H1 (cell line): ENCODE data around the gene CISH. TPM values are rescaled to one million over a fixed set of nuclear protein-coding genes. Genes with fewer than 3 reads are reported as not detected.

Experiments
- CTCF ChIA-PET: fragments of 300-600 bp; sonication (Branson Sonifier 250); formaldehyde crosslinking; loops from one replicate; lab custom pipeline; 2021; ENCODE audit not compliant: partially characterized antibody; lab: Charles Lee
- POLR2A ChIA-PET: fragments of 300-600 bp; sonication (Branson Sonifier 250); formaldehyde crosslinking; loops from one replicate; lab custom pipeline; 2021; ENCODE audit warnings: inconsistent platforms; ENCODE audit not compliant: partially characterized antibody; lab: Charles Lee
- DNase-seq, 2 experiments: peaks; one replicate each; pipeline versions ENCODE4 v3.0.0 to v3.0.0-alpha.2; 2010 to 2022; ENCODE audit warnings: low spot score in 2 of 2, low read depth in 1 of 2, mixed read lengths in 1 of 2
- FAIRE-seq: peaks from 2 replicates; lab custom pipeline; 2011; peaks lifted over from hg19 to GRCh38; lab: Jason Lieb, UNC
- H2AFZ ChIP-seq: 2 replicates; pipeline ENCODE4 v1.8.1; 2012; ENCODE audit warnings: low read length, inconsistent platforms
- H2AK5ac ChIP-seq: 2 replicates; pipeline ENCODE4 v1.6.1; 2013; ENCODE audit warnings: low read depth, low read length
- H2BK120ac ChIP-seq: replicated peaks from 2 replicates; pipeline ENCODE3; 2013; ENCODE audit warnings: low read depth, low read length, inconsistent platforms
- H2BK12ac ChIP-seq: 2 replicates; pipeline ENCODE4 v1.6.1; 2013; ENCODE audit warnings: low read depth, low read length
- H2BK15ac ChIP-seq: 2 replicates; pipeline ENCODE4 v1.6.1; 2013; ENCODE audit warnings: low read length
- H2BK20ac ChIP-seq: 2 replicates; pipeline ENCODE4 v1.6.1; 2013; ENCODE audit warnings: low read length
- H2BK5ac ChIP-seq: 2 replicates; pipeline ENCODE4 v1.6.1; 2013; ENCODE audit warnings: low read depth, low read length
- H3K14ac ChIP-seq: 2 replicates; pipeline ENCODE4 v1.6.1; 2013; ENCODE audit warnings: inconsistent platforms; ENCODE audit not compliant: insufficient read length
- H3K18ac ChIP-seq: 2 replicates; pipeline ENCODE4 v1.6.1; 2013; ENCODE audit warnings: low read length; ENCODE audit errors: extremely low read depth
- H3K23ac ChIP-seq: 2 replicates; pipeline ENCODE4 v1.6.1; 2013; ENCODE audit warnings: inconsistent platforms; ENCODE audit not compliant: insufficient read length
- H3K23me2 ChIP-seq: 2 replicates; pipeline ENCODE4 v1.6.1; 2013; ENCODE audit warnings: low read depth, low read length
- H3K27ac ChIP-seq: 2 replicates; pipeline ENCODE4 v1.6.1; 2011; ENCODE audit warnings: low read depth, low read length, inconsistent platforms
- H3K27me3 ChIP-seq, 4 experiments: replicated peaks in 1 of 4; 1 replicate in 1 of 4; 2 replicates in 3 of 4; pipeline versions ENCODE4 v1.6.1 to v1.8.1; 2011 to 2013; ENCODE audit warnings: low read length in 3 of 4, mild to moderate bottlenecking in 3 of 4, inconsistent platforms in 2 of 4, mixed read lengths in 2 of 4, moderate library complexity in 1 of 4; ENCODE audit not compliant: control insufficient read depth in 3 of 4, insufficient read depth in 3 of 4; ENCODE audit errors: extremely low read depth in 1 of 4
- H3K36me3 ChIP-seq, 4 experiments: 2 replicates each; pipeline versions ENCODE4 v1.6.1 to v1.8.1; 2011 to 2013; ENCODE audit warnings: mild to moderate bottlenecking in 4 of 4, low read length in 3 of 4, moderate library complexity in 2 of 4, control low read depth in 1 of 4, inconsistent platforms in 1 of 4; ENCODE audit not compliant: insufficient read depth in 4 of 4, control insufficient read depth in 2 of 4
- H3K4ac ChIP-seq: replicated peaks from 2 replicates; pipeline ENCODE3; 2013; ENCODE audit warnings: low read length, low read depth, mixed read lengths, inconsistent platforms; ENCODE audit not compliant: insufficient read length
- H3K4me1 ChIP-seq, 4 experiments: replicated peaks in 1 of 4; 1 replicate in 1 of 4; 2 replicates in 3 of 4; pipeline versions ENCODE4 v1.6.1 to v1.8.1; 2011 to 2013; ENCODE audit warnings: low read length in 3 of 4, inconsistent platforms in 2 of 4, mixed read lengths in 1 of 4; ENCODE audit not compliant: insufficient read depth in 4 of 4, control insufficient read depth in 3 of 4
- H3K4me2 ChIP-seq, 2 experiments: 2 replicates each; pipeline versions ENCODE4 v1.6.1 to v1.8.1; 2011 to 2013; ENCODE audit warnings: low read depth in 2 of 2, low read length in 2 of 2, control low read depth in 1 of 2, inconsistent platforms in 1 of 2, mild to moderate bottlenecking in 1 of 2; ENCODE audit not compliant: insufficient read depth in 1 of 2
- H3K4me3 ChIP-seq, 4 experiments: fragments of 200-600, 300-600 bp in 1 of 4; sonication (generic), shearing (Covaris generic), sonication (Bioruptor Twin) in 1 of 4; 2 replicates each; pipeline versions ENCODE4 v1.5.1 to v1.8.1; 2011 to 2016; ENCODE audit warnings: low read length in 4 of 4, low read depth in 3 of 4, control low read depth in 2 of 4, inconsistent platforms in 2 of 4, mild to moderate bottlenecking in 2 of 4, mixed read lengths in 1 of 4, moderate library complexity in 1 of 4; ENCODE audit not compliant: insufficient read depth in 2 of 4; ENCODE audit errors: extremely low read depth in 1 of 4
- H3K56ac ChIP-seq: replicated peaks from 2 replicates; pipeline ENCODE3; 2013; ENCODE audit warnings: low read depth, mild to moderate bottlenecking, mixed read lengths, low read length, inconsistent platforms; ENCODE audit not compliant: insufficient read length
- H3K79me1 ChIP-seq: 2 replicates; pipeline ENCODE4 v1.6.1; 2013; ENCODE audit warnings: low read depth, low read length, control low read depth
- H3K79me2 ChIP-seq, 2 experiments: 2 replicates each; pipeline versions ENCODE4 v1.6.1 to v1.8.1; 2012 to 2013; ENCODE audit warnings: low read length in 2 of 2, mild to moderate bottlenecking in 2 of 2, inconsistent platforms in 1 of 2; ENCODE audit not compliant: insufficient read depth in 2 of 2, control insufficient read depth in 1 of 2
- H3K9ac ChIP-seq, 4 experiments: replicated peaks in 1 of 4; 1 replicate in 1 of 4; 2 replicates in 3 of 4; pipeline versions ENCODE4 v1.6.1 to v1.8.1; 2011 to 2013; ENCODE audit warnings: low read depth in 3 of 4, low read length in 3 of 4, control low read depth in 2 of 4, mild to moderate bottlenecking in 2 of 4, moderate library complexity in 2 of 4, inconsistent platforms in 1 of 4; ENCODE audit errors: extremely low read depth in 1 of 4
- H3K9me3 ChIP-seq, 2 experiments: 2 replicates each; pipeline versions ENCODE4 v1.6.1 to v1.8.1; 2012 to 2013; ENCODE audit warnings: mild to moderate bottlenecking in 2 of 2, moderate library complexity in 2 of 2, control low read depth in 1 of 2, inconsistent platforms in 1 of 2, low read depth in 1 of 2, low read length in 1 of 2, mixed read lengths in 1 of 2; ENCODE audit not compliant: insufficient read depth in 2 of 2
- H4K20me1 ChIP-seq, 2 experiments: replicated peaks in 1 of 2; 2 replicates each; pipeline versions ENCODE3 to v1.8.1; 2011 to 2013; ENCODE audit warnings: inconsistent platforms in 2 of 2, low read length in 2 of 2, mild to moderate bottlenecking in 1 of 2; ENCODE audit not compliant: insufficient read depth in 2 of 2, control insufficient read depth in 1 of 2
- H4K5ac ChIP-seq: 2 replicates; pipeline ENCODE4 v1.6.1; 2013; ENCODE audit warnings: low read length, low read depth, mixed read lengths, inconsistent platforms; ENCODE audit not compliant: insufficient read length
- H4K8ac ChIP-seq: 2 replicates; pipeline ENCODE4 v1.8.0; 2013; ENCODE audit warnings: mild to moderate bottlenecking, moderate library complexity, low read length, inconsistent platforms; ENCODE audit not compliant: insufficient read depth; ENCODE audit errors: extremely low read depth
- H4K91ac ChIP-seq: replicated peaks from 2 replicates; pipeline ENCODE3; 2013; ENCODE audit warnings: low read length, mixed read lengths, inconsistent platforms; ENCODE audit not compliant: insufficient read length
- CBX8 ChIP-seq: fragments of 300-800, 300-1000 bp; sonication (generic); IDR thresholded peaks from 2 replicates; pipeline ENCODE4 v1.7.1; 2016; ENCODE audit warnings: low read depth, low read length, borderline replicate concordance
- CEBPB ChIP-seq: IDR thresholded peaks from 2 replicates; pipeline ENCODE4 v1.6.1; 2012; ENCODE audit warnings: low read depth, low read length
- FOSL1 ChIP-seq: IDR thresholded peaks from 2 replicates; pipeline ENCODE4 v1.6.1; 2011; ENCODE audit warnings: mild to moderate bottlenecking, low read depth, low read length, moderate library complexity; ENCODE audit not compliant: insufficient read depth
- PHF8 ChIP-seq: fragments of 200-600 bp; sonication (generic); conservative IDR thresholded peaks from 2 replicates; pipeline ENCODE4 v1.7.1; 2012; ENCODE audit warnings: low read depth, mild to moderate bottlenecking, inconsistent platforms, low read length, moderate library complexity
- SIN3A ChIP-seq, 2 experiments: IDR thresholded peaks in 1 of 2; conservative IDR thresholded peaks in 1 of 2; 2 replicates each; pipeline ENCODE4 v1.6.1; 2011 to 2012; ENCODE audit warnings: low read length in 2 of 2, improper control_type of control experiment in 1 of 2, low read depth in 1 of 2, mild to moderate bottlenecking in 1 of 2
- TAF1 ChIP-seq: IDR thresholded peaks from 2 replicates; pipeline ENCODE4 v1.6.1; 2011; ENCODE audit warnings: mild to moderate bottlenecking, low read depth, low read length
- YY1 ChIP-seq: IDR thresholded peaks from 2 replicates; pipeline ENCODE4 v1.6.1; 2011; ENCODE audit warnings: low read depth, mild to moderate bottlenecking, low read length
- WGBS, 2 experiments: shearing (Covaris generic) in 1 of 2; methylation state at CpG; one replicate each; pipeline versions ENCODE4 v1.1.6 to v1.1.7; 2013 to 2015; ENCODE audit warnings: low lambda C conversion rate in 2 of 2, mixed read lengths in 2 of 2, inconsistent platforms in 1 of 2, low coverage in 1 of 2, missing lambda C conversion rate in 1 of 2; ENCODE audit not compliant: insufficient replicate concordance in 2 of 2, insufficient coverage in 1 of 2, insufficient read length in 1 of 2; ENCODE audit errors: extremely low coverage in 1 of 2, missing lambda C conversion rate in 1 of 2; 5-methylcytosine and 5-hydroxymethylcytosine counted together
- polyA plus RNA-seq, 7 experiments: library from polyadenylated mRNA; depleted of rRNA in 3 of 7; stranded (reverse) in 5 of 7; unstranded in 2 of 7; fragments of >200 nt in 5 of 7; fragments of 200-250 nt in 2 of 7; gene quantifications; 1 replicate in 5 of 7; 2 replicates in 1 of 7; 4 replicates in 1 of 7; pipeline versions ENCODE4 v1.2.1 to v1.2.3, GENCODE V29; 2011 to 2013; ENCODE audit warnings: missing spikeins in 2 of 7, mixed read lengths in 2 of 7
- total RNA-seq: library from RNA; stranded (reverse); fragmentation: NEBNext Ultra II Directional; extraction: Animal tissue kit (Norgen Biotek cat#: 25700); gene quantifications from 2 replicates; pipeline ENCODE4 v1.2.1, GENCODE V29; 2021

Gene CISH
- total and polyA plus RNA-seq, 2 of the 8 experiments (the other 6 are each of a cell fraction or from before 2014, with no cell fraction given) = 1.9 to 2.2 TPM

- H3K36me3 ChIP-seq = no peaks in the 10 kb centered on the region
- WGBS, 2 experiments = 81% methylated on average over 3 of the region's 3 CpGs; no CpG with 5 or more reads in 1 of the 2 experiments
- no peak overlapping the region for H3K4ac ChIP-seq
- TF ChIP-seq CEBPB (no peak), TAF1 (no peak), FOSL1 (no peak), PHF8 (no peak), CBX8 (no peak), YY1 (no peak), SIN3A (conservative IDR thresholded peaks at IDR 0.05 in 1 of 2, IDR thresholded peaks at IDR 0.05 in 1 of 2; ENCODE audit: low read depth in 1 of 2, low read length in 2 of 2) (no peak)
These were observed 46.2 kb upstream of the CISH start for GRCh38 chr3:50657816-50658215.

More at GRCh38 chr3:50657816-50658215, 46.2 kb upstream of the CISH start:
- H3K79me2 ChIP-seq = no peaks in the 10 kb centered on the region
- H2BK20ac ChIP-seq = no peak overlapping the region
- H3K56ac ChIP-seq = no peak overlapping the region
- no peak overlapping the region for H2AFZ ChIP-seq
- H4K20me1 ChIP-seq = peaks cover 0 to 2% of the 10 kb centered on the region in 2 experiments
- no peak overlapping the region for H2AK5ac ChIP-seq
- H3K27me3 ChIP-seq = no peaks in the 10 kb centered on the region; a peak in 1 of 7 replicates
- no peak overlapping the region for H2BK120ac ChIP-seq
- FAIRE-seq = no peak
- H3K4me3 ChIP-seq = no peak overlapping the region
- H3K4me2 ChIP-seq = no peak overlapping the region
- no peak overlapping the region for H3K9ac ChIP-seq
- no peaks in the 10 kb centered on the region; the same call in 1 of the 2 replicates for H3K79me1 ChIP-seq
- POLR2A ChIA-PET = interaction anchor here (1.7 kb wide), 1 partner anchor 39 kb away, joined by 4 read pairs; no protein-coding TSS in a partner anchor
- no peak overlapping the region for H2BK5ac ChIP-seq
- H2BK15ac ChIP-seq = no peak overlapping the region
- CTCF ChIA-PET = interaction anchor here (0.8 to 63.8 kb wide), 5 partner anchors 9 to 731 kb away, joined by 3 to 1262 read pairs (median 3); partner anchors contain the start of genes CISH, DOCK3 and MAPKAPK3
- no peaks in the 10 kb centered on the region for H3K23me2 ChIP-seq
- DNase-seq = no peak
- no peak overlapping the region for H3K14ac ChIP-seq
- H4K8ac ChIP-seq = no peak overlapping the region
- H3K4me1 ChIP-seq = no peaks in the 10 kb centered on the region
- H3K9me3 ChIP-seq = no peaks in the 10 kb centered on the region
- H4K5ac ChIP-seq = no peak overlapping the region
- no peak overlapping the region for H3K27ac ChIP-seq
- H2BK12ac ChIP-seq = no peak overlapping the region
- no peak overlapping the region for H3K23ac ChIP-seq
- H4K91ac ChIP-seq = no peak overlapping the region
- H3K18ac ChIP-seq = no peak overlapping the region
